Smooth muscle cell (in vitro differentiated cells): ENCODE measurements around the gene SLC7A6. TPM values are rescaled to one million over a fixed set of nuclear protein-coding genes. Genes with fewer than 3 reads are reported as not detected.

Source experiments
- DNase-seq: peaks from one replicate; lab custom pipeline; 2025; ENCODE audit not compliant: unreplicated experiment; lab: John Stamatoyannopoulos, UW
- H2AFZ ChIP-seq: fragments of 200-600 bp; sonication (generic); 2 replicates; pipeline ENCODE4 v1.6.0; 2016; ENCODE audit warnings: antibody characterized with exemption, low read depth, mild to moderate bottlenecking
- H3F3A ChIP-seq: fragments of 200-600 bp; sonication (generic); 2 replicates; pipeline ENCODE4 v1.6.0; 2017; ENCODE audit warnings: antibody characterized with exemption, low read depth
- H3K27ac ChIP-seq: fragments of 200-600 bp; sonication (generic); 2 replicates; pipeline ENCODE4 v1.5.1; 2016; ENCODE audit warnings: low read depth, mild to moderate bottlenecking
- H3K27me3 ChIP-seq: fragments of 200-600 bp; sonication (generic); 2 replicates; pipeline ENCODE4 v1.6.1; 2016; ENCODE audit warnings: low read depth, mild to moderate bottlenecking
- H3K36me3 ChIP-seq: fragments of 200-600 bp; sonication (generic); 2 replicates; pipeline ENCODE4 v1.5.1; 2016; ENCODE audit warnings: low read depth
- H3K4me1 ChIP-seq: fragments of 200-600 bp; sonication (generic); 2 replicates; pipeline ENCODE4 v1.5.1; 2016; ENCODE audit warnings: low read depth
- H3K4me2 ChIP-seq: fragments of 200-600 bp; sonication (generic); 2 replicates; pipeline ENCODE4 v1.6.0; 2016; ENCODE audit warnings: mild to moderate bottlenecking
- H3K4me3 ChIP-seq: fragments of 200-600 bp; sonication (generic); 2 replicates; pipeline ENCODE4 v1.5.1; 2016; ENCODE audit warnings: mild to moderate bottlenecking
- H3K79me2 ChIP-seq: fragments of 200-600 bp; sonication (generic); 2 replicates; pipeline ENCODE4 v1.6.0; 2016; ENCODE audit warnings: low read depth, mild to moderate bottlenecking
- H3K9ac ChIP-seq: fragments of 200-600 bp; sonication (generic); 2 replicates; pipeline ENCODE4 v1.6.0; 2016; ENCODE audit warnings: low read depth
- H3K9me3 ChIP-seq: fragments of 200-600 bp; sonication (generic); replicated peaks from 2 replicates; pipeline ENCODE4 v1.5.1; 2016; ENCODE audit warnings: low read depth
- H4K20me1 ChIP-seq: fragments of 200-600 bp; sonication (generic); 2 replicates; pipeline ENCODE4 v1.6.0; 2016; ENCODE audit warnings: low read depth
- WGBS: methylation state at CpG from one replicate; pipeline ENCODE4 v1.1.7; 2016; ENCODE audit warnings: low lambda C conversion rate; 5-methylcytosine and 5-hydroxymethylcytosine counted together
- polyA plus RNA-seq: library from polyadenylated mRNA; unstranded; fragments of >200 nt; fragmentation: Nextera tagmentation; extraction: Ambion mirVana; gene quantifications from 2 replicates; pipeline ENCODE4 v1.2.1, GENCODE V29; 2016
- total RNA-seq: library from RNA; depleted of rRNA; stranded (reverse); fragments of >200 nt; gene quantifications from 2 replicates; pipeline ENCODE4 v1.2.3, GENCODE V29; 2014
- TF ChIP-seq, protein P1 (sequence below): fragments of 200-600 bp; sonication (generic); IDR thresholded peaks from 2 replicates; pipeline ENCODE4 v1.5.1; 2017; ENCODE audit warnings: borderline replicate concordance, mild to moderate bottlenecking, antibody characterized with exemption; ENCODE audit not compliant: insufficient read depth, poor library complexity, severe bottlenecking

Gene SLC7A6
- total and polyA plus RNA-seq, 2 experiments from 2014 or later = 11.4 to 16.5 TPM

DNA sequence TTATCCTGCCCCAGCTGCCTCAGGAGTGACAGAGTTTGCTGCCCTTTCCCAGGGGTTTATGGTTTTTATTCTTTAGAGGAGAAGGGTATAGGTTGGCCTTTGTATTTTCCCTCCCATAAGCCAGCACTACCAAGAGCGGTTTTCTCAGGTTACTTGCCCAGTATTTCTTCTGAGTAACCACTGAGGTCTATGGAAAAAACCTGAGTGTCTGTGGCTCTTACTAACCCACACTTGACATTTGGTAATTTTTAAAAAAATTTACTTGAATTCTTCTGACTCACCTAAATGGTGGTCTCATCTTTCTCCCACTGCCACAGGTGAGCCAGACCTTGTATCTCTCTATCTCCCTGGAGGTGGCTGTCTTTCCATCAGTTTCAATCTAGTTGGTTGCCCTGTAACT lies 6.0 kb downstream of the SLC7A6 start:
- Histone ChIP-seq H3K9me3 (no peaks in the 10 kb centered on the region), H2AFZ (no peak overlapping the region), H3K4me2 (no peak overlapping the region), H3K4me1 (peaks cover 7% of the 10 kb centered on the region), H3K9ac (no peak overlapping the region), H3F3A (no peaks in the 10 kb centered on the region), H3K27me3 (no peaks in the 10 kb centered on the region), H4K20me1 (peaks cover 86% of the 10 kb centered on the region), H3K27ac (no peak overlapping the region), H3K4me3 (no peak overlapping the region), H3K36me3 (no peaks in the 10 kb centered on the region), H3K79me2 (peaks cover 78% of the 10 kb centered on the region)
- TF ChIP-seq, protein P1, sequence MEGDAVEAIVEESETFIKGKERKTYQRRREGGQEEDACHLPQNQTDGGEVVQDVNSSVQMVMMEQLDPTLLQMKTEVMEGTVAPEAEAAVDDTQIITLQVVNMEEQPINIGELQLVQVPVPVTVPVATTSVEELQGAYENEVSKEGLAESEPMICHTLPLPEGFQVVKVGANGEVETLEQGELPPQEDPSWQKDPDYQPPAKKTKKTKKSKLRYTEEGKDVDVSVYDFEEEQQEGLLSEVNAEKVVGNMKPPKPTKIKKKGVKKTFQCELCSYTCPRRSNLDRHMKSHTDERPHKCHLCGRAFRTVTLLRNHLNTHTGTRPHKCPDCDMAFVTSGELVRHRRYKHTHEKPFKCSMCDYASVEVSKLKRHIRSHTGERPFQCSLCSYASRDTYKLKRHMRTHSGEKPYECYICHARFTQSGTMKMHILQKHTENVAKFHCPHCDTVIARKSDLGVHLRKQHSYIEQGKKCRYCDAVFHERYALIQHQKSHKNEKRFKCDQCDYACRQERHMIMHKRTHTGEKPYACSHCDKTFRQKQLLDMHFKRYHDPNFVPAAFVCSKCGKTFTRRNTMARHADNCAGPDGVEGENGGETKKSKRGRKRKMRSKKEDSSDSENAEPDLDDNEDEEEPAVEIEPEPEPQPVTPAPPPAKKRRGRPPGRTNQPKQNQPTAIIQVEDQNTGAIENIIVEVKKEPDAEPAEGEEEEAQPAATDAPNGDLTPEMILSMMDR = no peak
- 60% methylated on average over 1 of the region's 1 CpG for WGBS
- no peak for DNase-seq

DNA sequence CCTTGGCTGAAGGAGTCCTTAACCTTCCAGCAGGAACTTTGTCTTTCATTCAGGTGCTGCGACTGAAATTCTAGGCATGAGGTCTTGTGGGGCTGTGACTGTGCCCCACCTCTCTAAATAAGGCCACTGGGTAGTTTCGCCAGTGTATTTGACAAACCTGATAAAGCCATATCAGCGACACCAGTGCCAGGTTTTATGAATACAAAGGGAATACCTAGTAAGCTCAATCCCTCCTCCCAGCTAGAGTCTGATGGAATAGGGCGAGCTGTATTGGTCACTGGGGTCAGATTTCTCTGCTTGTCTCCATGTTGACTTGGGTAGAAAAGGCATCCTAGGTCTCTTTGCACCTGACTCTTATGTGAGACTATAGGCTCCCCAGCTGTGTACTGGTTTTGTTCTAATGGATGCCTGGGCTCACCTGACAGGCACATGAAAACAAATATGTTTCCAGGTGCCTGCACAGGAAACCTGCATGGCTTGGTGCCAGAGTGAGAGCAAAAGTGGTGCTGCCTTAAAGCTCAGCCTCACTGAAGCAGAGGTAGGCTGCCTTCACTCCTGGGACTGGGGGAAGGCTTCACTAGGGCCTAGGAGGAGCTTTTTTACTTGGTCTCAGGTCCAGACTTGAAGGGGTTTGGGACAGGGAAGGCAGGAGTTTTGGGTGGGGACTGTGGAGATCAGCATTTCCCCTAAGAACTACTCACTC lies 8.3 kb downstream of the SLC7A6 start:
- H3F3A ChIP-seq = no peaks in the 10 kb centered on the region
- TF ChIP-seq, protein P1 = no peak
- no peaks in the 10 kb centered on the region for H3K4me1 ChIP-seq
- peaks cover 92% of the 10 kb centered on the region for H4K20me1 ChIP-seq
- WGBS = 96% methylated on average over 4 of the region's 4 CpGs
- H2AFZ ChIP-seq = no peak overlapping the region
- H3K27ac ChIP-seq = no peak overlapping the region
- H3K4me3 ChIP-seq = no peak overlapping the region
- no peak for DNase-seq
- no peaks in the 10 kb centered on the region for H3K36me3 ChIP-seq
- no peak overlapping the region for H3K9ac ChIP-seq
- peaks cover 58% of the 10 kb centered on the region for H3K79me2 ChIP-seq
- no peaks in the 10 kb centered on the region for H3K27me3 ChIP-seq
- H3K9me3 ChIP-seq = no peaks in the 10 kb centered on the region
- H3K4me2 ChIP-seq = no peak overlapping the region

DNA sequence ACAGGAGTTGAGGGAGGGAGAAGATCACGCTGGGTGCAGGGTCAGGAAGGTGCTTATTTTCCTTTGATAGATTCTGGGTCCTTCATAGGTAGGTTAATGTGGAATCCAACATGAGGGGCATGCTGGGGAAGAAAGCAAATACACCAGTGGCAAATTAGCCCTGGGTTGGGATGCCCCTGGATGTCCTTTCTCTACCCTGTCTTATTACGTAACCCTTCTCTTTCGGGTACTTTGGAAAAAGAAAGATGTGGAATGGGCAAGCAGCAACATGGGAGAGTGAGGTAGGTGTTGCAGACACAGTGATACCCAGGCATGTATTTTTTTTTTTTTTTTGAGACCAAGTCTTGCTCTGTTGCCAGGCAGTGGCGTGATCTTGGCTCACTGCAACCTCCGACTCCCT lies 9.1 kb downstream of the SLC7A6 start:
- Histone ChIP-seq H3K79me2 (peaks cover 52% of the 10 kb centered on the region), H4K20me1 (peaks cover 84% of the 10 kb centered on the region), H2AFZ (no peak overlapping the region), H3K27me3 (no peaks in the 10 kb centered on the region), H3K27ac (no peak overlapping the region), H3K9me3 (no peaks in the 10 kb centered on the region), H3F3A (no peaks in the 10 kb centered on the region), H3K4me3 (no peak overlapping the region), H3K36me3 (no peaks in the 10 kb centered on the region), H3K4me1 (no peaks in the 10 kb centered on the region), H3K4me2 (no peak overlapping the region), H3K9ac (no peak overlapping the region)
- TF ChIP-seq, protein P1 = no peak
- 97% methylated on average over 5 of the region's 5 CpGs for WGBS
- no peak for DNase-seq

DNA sequence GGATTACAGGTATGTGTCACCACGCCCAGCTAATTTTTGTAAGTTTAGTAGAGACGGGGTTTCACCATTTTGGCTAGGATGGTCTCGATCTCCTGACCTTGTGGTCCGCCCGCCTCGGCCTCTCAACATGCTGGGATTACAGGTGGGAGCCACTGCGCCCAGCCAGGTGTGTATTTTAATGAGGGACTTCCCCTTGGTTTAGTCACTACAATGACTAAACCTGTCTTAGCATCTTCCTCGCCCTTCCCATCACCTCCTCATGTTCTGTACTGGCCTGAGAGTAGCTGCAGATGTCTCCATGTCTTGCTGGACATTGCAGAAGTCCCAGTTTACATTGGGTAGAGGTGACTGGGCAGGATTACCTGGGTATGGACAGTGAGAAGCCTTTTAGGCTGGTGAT lies 9.6 kb downstream of the SLC7A6 start:
- Histone ChIP-seq H3K4me3 (no peak overlapping the region), H3K27ac (no peak overlapping the region), H4K20me1 (peaks cover 80% of the 10 kb centered on the region), H3F3A (no peaks in the 10 kb centered on the region), H3K27me3 (no peaks in the 10 kb centered on the region), H3K4me2 (no peak overlapping the region), H3K4me1 (no peaks in the 10 kb centered on the region), H3K9ac (no peak overlapping the region), H3K36me3 (no peaks in the 10 kb centered on the region), H3K79me2 (peaks cover 48% of the 10 kb centered on the region), H3K9me3 (no peaks in the 10 kb centered on the region), H2AFZ (no peak overlapping the region)
- no peak for DNase-seq
- TF ChIP-seq, protein P1 = no peak
- WGBS = 95% methylated on average over 8 of the region's 8 CpGs
